HCT116 (cell line): ENCODE measurements around the gene KRTAP19-5.

Experiments used
- CEBPB ChIP-seq: IDR thresholded peaks from 2 replicates; pipeline ENCODE4 v1.6.1; 2012; ENCODE audit warnings: low read depth
- CTCF ChIP-seq, 3 experiments: fragments of 200-600 bp in 1 of 3; sonication (generic) in 1 of 3; IDR thresholded peaks in 2 of 3; conservative IDR thresholded peaks in 1 of 3; 2 replicates each; pipeline ENCODE4 v1.5.1; 2012 to 2017; ENCODE audit warnings: low read depth in 2 of 3, low read length in 2 of 3, antibody characterized with exemption in 1 of 3, borderline replicate concordance in 1 of 3, control low read depth in 1 of 3, mild to moderate bottlenecking in 1 of 3, mixed read lengths in 1 of 3, mixed run types in 1 of 3, moderate library complexity in 1 of 3; ENCODE audit not compliant: insufficient read depth in 1 of 3
- EGR1 ChIP-seq: IDR thresholded peaks from 2 replicates; pipeline ENCODE4 v1.6.1; 2012; ENCODE audit warnings: low read depth
- POLR2A ChIP-seq: IDR thresholded peaks from 2 replicates; pipeline ENCODE4 v1.7.0; 2011; ENCODE audit warnings: borderline replicate concordance; ENCODE audit not compliant: insufficient read depth, insufficient read length; ENCODE audit errors: extremely low read depth
- TCF7L2 ChIP-seq: IDR thresholded peaks from 2 replicates; pipeline ENCODE4 v1.7.0; 2011; ENCODE audit warnings: borderline replicate concordance, inconsistent platforms; ENCODE audit not compliant: insufficient read depth, insufficient read length; ENCODE audit errors: extremely low read depth
- YY1 ChIP-seq: IDR thresholded peaks from 2 replicates; pipeline ENCODE4 v1.6.1; 2011; ENCODE audit warnings: low read length, low read depth, moderate library complexity, mild to moderate bottlenecking; ENCODE audit not compliant: insufficient replicate concordance; ENCODE audit errors: extremely low read depth
- ZNF274 ChIP-seq: fragments of 200-500 bp; sonication (Bioruptor generic); IDR thresholded peaks from 2 replicates; pipeline ENCODE4 v1.6.1; 2014; ENCODE audit warnings: mild to moderate bottlenecking, low read depth, low read length, inconsistent platforms
- TF ChIP-seq, protein P1 (sequence below): IDR thresholded peaks from 2 replicates; pipeline ENCODE4 v1.6.1; 2012; ENCODE audit warnings: low read depth

- TF ChIP-seq TCF7L2 (no peak), ZNF274 (no peak), CTCF (IDR thresholded peaks at IDR 0.05 in 2 of 3, conservative IDR thresholded peaks at IDR 0.05 in 1 of 3; ENCODE audit: borderline replicate concordance in 1 of 3, insufficient read depth in 1 of 3, low read depth in 2 of 3, low read length in 2 of 3) (no peak), CEBPB (no peak), YY1 (no peak), EGR1 (no peak), POLR2A (no peak)
- TF ChIP-seq, protein P1, sequence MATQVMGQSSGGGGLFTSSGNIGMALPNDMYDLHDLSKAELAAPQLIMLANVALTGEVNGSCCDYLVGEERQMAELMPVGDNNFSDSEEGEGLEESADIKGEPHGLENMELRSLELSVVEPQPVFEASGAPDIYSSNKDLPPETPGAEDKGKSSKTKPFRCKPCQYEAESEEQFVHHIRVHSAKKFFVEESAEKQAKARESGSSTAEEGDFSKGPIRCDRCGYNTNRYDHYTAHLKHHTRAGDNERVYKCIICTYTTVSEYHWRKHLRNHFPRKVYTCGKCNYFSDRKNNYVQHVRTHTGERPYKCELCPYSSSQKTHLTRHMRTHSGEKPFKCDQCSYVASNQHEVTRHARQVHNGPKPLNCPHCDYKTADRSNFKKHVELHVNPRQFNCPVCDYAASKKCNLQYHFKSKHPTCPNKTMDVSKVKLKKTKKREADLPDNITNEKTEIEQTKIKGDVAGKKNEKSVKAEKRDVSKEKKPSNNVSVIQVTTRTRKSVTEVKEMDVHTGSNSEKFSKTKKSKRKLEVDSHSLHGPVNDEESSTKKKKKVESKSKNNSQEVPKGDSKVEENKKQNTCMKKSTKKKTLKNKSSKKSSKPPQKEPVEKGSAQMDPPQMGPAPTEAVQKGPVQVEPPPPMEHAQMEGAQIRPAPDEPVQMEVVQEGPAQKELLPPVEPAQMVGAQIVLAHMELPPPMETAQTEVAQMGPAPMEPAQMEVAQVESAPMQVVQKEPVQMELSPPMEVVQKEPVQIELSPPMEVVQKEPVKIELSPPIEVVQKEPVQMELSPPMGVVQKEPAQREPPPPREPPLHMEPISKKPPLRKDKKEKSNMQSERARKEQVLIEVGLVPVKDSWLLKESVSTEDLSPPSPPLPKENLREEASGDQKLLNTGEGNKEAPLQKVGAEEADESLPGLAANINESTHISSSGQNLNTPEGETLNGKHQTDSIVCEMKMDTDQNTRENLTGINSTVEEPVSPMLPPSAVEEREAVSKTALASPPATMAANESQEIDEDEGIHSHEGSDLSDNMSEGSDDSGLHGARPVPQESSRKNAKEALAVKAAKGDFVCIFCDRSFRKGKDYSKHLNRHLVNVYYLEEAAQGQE = no peak
Observed at GRCh38 chr21:30478004-30478403, 23.9 kb downstream of the KRTAP19-5 start.
